Left kidney (tissue), 8 donors: ENCODE measurements around the gene CCDC88C. TPM values are rescaled to one million over a fixed set of nuclear protein-coding genes. Genes with fewer than 3 reads are reported as not detected.
"Not testable (repeated sequence)": the region's sequence is repeated elsewhere in the genome, so short reads cannot be mapped to it uniquely, and the experiment has no call there.

Experiments
- DNase-seq: peaks from one replicate; pipeline ENCODE4 v3.0.0-alpha.2; 2013
- long read RNA-seq, 8 donors: transcript quantifications; one replicate each; lab custom pipeline, GENCODE V29; 2026
- polyA plus RNA-seq: library from polyadenylated mRNA; unstranded; fragments of 120-200 nt; gene quantifications from one replicate; pipeline ENCODE4 v1.2.1, GENCODE V29; 2013; ENCODE audit not compliant: insufficient read length

Gene CCDC88C, protein sequence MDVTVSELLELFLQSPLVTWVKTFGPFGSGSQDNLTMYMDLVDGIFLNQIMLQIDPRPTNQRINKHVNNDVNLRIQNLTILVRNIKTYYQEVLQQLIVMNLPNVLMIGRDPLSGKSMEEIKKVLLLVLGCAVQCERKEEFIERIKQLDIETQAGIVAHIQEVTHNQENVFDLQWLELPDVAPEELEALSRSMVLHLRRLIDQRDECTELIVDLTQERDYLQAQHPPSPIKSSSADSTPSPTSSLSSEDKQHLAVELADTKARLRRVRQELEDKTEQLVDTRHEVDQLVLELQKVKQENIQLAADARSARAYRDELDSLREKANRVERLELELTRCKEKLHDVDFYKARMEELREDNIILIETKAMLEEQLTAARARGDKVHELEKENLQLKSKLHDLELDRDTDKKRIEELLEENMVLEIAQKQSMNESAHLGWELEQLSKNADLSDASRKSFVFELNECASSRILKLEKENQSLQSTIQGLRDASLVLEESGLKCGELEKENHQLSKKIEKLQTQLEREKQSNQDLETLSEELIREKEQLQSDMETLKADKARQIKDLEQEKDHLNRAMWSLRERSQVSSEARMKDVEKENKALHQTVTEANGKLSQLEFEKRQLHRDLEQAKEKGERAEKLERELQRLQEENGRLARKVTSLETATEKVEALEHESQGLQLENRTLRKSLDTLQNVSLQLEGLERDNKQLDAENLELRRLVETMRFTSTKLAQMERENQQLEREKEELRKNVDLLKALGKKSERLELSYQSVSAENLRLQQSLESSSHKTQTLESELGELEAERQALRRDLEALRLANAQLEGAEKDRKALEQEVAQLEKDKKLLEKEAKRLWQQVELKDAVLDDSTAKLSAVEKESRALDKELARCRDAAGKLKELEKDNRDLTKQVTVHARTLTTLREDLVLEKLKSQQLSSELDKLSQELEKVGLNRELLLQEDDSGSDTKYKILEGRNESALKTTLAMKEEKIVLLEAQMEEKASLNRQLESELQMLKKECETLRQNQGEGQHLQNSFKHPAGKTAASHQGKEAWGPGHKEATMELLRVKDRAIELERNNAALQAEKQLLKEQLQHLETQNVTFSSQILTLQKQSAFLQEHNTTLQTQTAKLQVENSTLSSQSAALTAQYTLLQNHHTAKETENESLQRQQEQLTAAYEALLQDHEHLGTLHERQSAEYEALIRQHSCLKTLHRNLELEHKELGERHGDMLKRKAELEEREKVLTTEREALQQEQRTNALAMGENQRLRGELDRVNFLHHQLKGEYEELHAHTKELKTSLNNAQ (N-terminal part only)
- 42.5 TPM for polyA plus RNA-seq
- long read RNA-seq, donor 1, partial matches to known transcripts, result 0 of 2 reads
- long read RNA-seq, donor 1, other reads (novel, unspliced or antisense), result 0 of 2 reads
- long read RNA-seq, donor 2, full-length matches to known transcripts, result 3 of 3 reads
- long read RNA-seq, donor 2, partial matches to known transcripts, result 0 of 3 reads
- long read RNA-seq, donor 2, other reads (novel, unspliced or antisense), result 0 of 3 reads
- long read RNA-seq, donor 3, partial matches to known transcripts, result 0 of 1 reads
- long read RNA-seq, donor 3, other reads (novel, unspliced or antisense), result 0 of 1 reads
- long read RNA-seq, donor 4, result 0 reads
- long read RNA-seq, donor 5, full-length matches to known transcripts, result 2 of 2 reads
- long read RNA-seq, donor 5, partial matches to known transcripts, result 0 of 2 reads
- long read RNA-seq, donor 5, other reads (novel, unspliced or antisense), result 0 of 2 reads
- long read RNA-seq, donor 6, result 0 reads
- long read RNA-seq, donor 7, full-length matches to known transcripts, result 3 of 3 reads
- long read RNA-seq, donor 7, partial matches to known transcripts, result 0 of 3 reads
- long read RNA-seq, donor 7, other reads (novel, unspliced or antisense), result 0 of 3 reads
- long read RNA-seq, donor 8, partial matches to known transcripts, result 0 of 1 reads
- long read RNA-seq, donor 8, other reads (novel, unspliced or antisense), result 0 of 1 reads

DNA sequence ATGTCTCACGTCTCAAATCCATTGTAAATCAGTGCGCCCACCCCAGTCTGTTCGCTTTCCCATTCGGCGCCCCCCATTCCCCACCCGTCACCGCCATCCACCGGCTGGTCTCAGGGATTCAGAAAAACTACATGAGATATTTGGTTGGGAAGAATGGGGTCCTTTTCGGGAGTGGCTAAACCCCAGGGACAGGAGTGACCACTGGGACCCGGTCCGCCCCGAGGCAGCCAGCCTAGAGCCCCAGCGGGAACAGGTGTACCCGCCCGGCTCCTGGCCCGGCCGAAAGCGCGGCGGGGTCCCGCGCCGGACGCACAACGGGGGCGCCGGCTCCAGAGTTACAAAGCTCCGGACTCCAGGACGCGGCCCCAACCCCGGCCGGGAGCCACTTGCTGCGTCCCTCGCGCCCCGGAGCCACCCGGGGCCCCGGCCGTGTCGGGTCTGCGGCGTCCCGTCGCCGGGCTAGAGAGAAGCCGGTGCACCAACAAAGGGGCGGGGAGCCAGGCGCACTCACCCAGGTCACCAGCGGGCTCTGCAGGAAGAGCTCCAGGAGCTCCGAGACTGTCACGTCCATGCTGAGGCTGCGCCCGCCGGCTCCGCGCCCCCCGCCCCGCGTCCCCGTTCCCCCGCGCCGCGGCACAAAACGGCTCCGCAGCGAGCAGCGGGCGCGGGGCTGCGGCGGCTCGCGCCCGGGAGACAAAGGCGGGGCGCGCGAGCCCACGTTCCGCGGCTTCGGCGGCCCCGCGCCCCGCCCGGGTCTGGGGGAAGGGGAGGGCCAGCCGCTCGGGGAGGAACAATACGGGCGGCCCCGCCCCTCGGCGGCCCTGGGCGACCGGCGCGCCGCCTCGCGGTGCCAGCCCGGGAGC is at the start of gene CCDC88C:
Gene CCDC88C (minus strand): TSS at position 701 of the 863 bp plus-strand sequence. CDS start 130 bp downstream, at position 571.
- DNase-seq, result no peak

- DNase-seq, result peak; percentile 21
Measured at GRCh38 chr14:91466192-91466591, 48.6 kb upstream of the CCDC88C start.

DNA sequence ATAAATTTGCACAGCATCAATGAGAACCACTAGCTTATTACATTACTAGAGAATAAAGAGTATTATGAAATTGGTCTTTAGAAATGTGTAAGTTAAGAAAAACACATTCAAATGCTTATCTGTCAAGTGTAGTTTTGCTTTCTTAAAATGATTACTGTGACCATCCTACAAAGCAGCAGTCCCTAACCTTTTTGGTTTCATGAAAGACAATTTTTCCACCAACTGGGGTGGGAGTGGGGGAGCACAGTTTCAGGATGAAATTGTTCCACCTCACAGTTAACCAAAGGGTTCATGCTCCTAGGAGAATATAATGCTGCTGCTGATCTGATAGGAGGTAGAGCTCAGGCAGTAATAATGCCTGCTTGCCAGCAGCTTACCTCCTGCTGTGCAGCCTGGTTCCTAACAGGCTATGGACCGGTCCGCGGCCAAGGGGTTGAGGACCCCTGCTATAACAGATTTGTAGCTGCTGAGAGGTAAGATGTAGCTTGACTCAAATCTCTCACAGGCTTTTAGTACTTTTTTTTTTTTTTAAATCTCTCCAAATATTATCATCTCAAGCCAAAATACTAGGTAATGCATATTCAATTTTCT is 47.1 kb upstream of the CCDC88C start:
- DNase-seq, result no peak

DNA sequence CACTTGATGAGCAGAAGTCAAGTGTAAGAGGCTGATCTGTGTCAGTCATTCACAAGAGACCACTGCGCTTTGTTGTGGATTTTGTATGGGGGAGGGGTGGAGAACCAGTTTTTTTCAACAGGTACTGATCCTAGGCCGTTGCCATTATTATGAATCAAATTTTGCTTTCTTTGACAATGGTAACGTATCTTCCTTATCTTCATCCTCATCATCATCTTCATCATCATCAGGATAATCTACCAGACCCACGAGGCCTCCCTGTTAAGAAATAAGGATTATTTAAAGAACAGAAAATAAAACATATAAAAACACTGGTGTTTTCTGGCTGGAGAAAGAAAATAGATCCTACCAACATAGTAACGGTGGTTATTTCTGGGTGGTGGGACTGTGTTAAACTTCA is 41.0 kb upstream of the CCDC88C start:
- no peak for DNase-seq

DNA sequence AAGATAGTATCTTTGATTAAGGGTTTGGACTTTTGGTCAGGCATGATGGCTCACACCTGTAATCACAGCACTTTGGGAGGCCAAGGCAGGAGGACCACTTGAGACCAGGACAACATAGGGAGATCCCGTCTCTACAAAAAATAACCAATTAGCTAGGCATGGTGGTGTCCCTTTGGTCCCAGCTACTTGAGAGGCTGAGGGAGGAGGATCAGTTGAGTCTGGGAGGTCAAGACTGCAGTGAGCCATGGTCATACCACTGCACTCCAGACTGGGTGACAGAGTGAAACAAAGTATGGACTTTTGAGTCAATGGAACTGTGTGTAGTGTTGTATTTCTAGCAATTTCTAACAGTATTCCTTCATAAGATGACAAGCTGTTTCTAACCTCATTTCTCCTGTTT is 38.7 kb upstream of the CCDC88C start:
- DNase-seq, result no peak

DNA sequence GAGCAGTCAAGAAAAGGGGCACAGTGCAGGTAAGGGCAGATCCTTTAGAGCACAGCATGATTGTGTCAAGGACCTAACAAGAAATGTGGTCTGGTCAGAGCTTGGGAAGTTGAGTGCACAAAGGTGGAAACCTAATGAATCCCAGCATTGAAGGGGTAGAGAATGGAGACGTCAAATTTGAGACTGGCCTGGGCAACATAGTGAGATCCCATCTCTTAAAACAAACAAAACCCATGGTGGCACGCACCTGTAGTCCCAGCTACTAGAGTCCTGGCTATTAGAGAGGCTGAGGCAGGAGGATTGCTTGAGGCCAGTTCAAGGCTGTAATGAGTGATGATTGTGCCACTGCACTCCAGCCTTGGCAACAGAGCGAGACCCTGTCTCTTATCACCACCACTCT is 37.0 kb upstream of the CCDC88C start:
- no peak for DNase-seq

GRCh38 chr14:91454155-91454554 is 36.5 kb upstream of the CCDC88C start:
- no peak for DNase-seq

DNA sequence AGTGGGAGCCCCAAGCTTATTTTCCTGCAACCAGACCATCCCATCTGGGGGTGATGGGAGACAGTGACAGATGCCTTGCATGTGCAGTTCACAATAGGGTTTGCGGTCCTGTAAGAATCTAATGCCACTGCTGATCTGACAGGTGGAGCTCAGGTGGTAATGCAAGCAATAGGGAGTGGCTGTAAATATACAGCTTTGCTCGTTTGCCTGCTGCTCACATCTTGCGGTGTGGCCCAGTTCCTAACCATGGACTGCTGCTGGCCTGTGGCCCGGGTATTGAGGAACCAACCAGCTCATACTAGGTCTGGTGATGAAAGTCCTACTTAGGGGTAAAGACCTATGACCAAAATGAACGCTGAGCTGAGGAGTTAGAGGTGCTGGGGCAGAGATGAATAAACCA is 36.1 kb upstream of the CCDC88C start:
- no peak for DNase-seq

DNA sequence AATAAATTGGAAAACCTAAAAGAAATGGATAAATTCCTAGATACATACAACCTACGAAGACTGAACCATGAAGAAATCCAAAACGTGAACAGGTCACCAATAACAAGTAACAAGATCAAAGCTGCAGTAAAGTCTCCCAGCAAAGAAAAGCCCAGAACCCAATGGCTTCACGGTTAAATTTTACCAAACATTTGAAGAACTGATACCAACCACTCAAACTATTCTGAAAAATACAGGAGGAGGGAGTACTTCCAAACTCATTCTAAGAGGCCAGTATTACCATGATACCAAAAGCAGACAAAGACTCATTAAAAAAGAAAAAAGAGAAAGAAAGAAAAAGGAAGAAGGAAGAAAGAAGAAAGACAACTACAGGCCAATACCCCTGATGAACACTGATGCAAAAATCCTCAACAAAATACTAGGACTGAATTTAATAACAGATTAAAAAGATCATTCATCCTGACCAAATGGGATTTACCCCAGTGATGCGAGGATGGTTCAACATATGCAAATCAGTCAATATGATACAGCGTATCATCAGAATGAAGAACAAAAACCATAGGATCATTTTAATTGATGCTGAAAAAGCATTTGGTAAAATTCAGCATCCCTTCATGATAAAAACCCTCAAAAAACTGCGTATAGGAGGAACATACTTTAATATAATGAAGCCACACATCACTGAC is 26.9 kb upstream of the CCDC88C start:
- no peak for DNase-seq

DNA sequence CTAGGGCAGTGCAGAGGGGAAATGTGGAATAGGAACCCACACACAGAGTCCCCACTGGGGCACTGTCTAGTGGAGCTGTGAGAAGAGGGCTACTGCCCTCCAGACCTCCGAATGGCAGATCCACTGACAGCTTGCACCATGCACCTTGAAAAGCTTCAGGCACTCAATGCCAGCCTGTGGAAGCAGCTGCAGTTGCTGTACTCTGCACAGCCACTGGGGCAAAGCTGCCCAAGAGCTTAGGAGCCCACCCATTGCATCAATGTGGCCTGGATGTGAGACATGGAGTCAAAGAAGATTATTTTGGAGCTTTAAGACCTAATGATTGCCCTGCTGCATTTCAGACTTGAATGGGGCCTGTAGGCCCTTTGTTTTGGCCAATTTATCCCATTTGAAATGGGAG is 21.7 kb upstream of the CCDC88C start:
- DNase-seq, result no peak

DNA sequence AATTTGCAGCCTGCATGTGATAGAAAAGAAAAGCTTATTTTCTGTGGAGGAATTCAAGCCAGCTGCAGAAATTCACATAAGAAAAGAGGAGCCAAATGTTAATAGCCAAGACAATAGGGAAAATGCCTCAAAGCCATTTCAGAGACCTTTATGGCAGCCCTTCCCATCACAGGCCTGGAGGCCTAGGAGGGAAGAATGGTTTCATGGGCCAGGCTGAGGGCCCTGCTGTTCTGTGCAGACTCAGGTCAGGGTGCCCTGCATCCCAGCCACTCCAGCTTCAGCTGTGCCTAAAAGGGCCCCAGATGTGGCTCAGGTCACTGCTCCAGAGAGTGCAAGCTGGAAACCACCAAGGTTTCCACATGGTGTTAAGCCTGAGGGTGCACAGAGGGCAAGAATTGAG is 21.2 kb upstream of the CCDC88C start:
- DNase-seq, result no peak

DNA sequence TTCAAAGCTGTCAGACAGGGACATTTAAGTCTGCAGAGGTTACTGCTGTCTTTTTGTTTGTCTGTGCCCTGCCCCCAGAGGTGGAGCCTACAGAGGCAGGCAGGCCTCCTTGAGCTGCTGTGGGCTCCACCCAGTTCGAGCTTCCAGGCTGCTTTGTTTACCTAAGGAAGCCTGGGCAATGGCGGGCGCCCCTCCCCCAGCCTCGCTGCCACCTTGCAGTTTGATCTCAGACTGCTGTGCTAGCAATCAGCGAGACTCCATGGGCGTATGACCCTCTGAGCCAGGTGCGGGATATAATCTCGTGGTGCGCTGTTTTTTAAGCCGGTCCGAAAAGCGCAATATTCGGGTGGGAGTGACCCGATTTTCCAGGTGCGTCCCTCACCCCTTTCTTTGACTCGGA is 18.6 kb upstream of the CCDC88C start:
- DNase-seq, result not testable (repeated sequence)

DNA sequence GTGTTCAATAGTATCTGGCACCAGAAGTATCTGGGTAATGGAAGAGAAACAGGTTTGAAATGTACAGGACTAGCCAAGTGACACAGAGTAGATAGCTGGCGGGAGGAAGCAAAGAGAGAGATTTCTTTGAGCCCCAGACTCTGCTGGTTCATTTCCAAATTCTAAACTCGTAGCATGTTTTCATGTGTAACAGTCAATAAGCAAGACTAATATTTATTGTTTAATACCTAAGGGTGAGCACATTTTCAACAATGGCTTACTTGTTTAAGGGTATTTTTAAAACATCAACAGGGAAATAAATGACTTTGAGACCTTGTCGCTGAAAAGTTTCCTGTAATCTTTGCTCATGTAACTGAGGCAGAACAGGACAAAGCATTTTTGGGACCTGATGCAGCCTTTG is 11.8 kb upstream of the CCDC88C start:
- no peak for DNase-seq

DNA sequence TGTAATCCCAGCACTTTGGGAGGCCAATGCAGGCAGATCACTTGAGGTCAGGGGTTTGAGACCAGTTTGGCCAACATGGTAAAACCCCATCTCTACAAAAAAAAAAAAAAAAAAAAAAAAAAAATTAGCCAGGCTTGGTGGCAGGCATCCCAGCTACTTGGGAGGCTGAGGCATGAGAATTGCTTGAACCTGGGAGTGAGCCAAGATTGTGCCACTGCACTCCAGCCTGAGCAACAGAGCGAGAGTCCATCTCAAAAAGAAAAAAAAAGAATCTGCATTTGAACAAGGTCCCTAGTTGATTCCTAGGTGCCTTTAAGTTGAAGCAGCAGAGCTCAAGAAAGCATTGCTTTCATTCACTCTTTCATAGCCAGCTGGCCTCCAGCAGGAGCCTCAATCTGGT is 11.3 kb upstream of the CCDC88C start:
- DNase-seq, result not testable (repeated sequence)

- DNase-seq, result not testable (repeated sequence)
Measured at GRCh38 chr14:91425531-91425944, 7.9 kb upstream of the CCDC88C start.

DNA sequence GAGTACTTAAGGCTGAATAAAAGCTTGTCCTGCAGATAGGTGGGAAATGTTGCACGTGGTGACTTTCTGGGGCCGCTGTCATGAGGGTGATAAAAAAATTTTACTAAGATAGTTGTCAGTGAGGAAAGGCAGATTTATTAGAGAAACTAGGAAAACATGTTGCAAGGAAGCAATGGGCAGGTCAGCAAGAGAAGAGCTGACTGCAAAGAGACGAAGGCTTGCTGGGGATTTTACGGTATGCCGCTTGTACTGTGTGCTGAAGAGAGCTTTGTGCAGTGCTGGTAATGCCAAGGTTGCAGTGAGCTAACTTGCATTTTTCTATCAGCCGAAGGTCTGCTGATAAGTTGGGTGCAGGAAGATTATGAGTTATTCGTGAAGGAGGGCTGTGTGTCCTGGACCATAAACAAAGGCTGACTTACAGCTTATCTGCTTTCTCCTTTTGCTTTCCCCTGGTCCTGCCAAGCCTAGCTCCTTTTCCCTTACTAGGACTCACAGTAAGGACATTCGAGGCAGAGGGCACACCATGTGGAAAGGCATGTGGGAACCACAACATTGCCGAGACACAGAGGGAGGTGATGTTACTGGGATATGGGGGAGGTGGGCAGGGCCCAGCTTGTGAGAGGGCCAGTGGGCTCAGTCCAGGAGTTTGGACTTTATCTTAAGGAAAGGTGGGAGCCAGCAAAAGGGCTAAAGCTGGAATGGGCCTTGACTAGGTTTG is 7.4 kb upstream of the CCDC88C start:
- no peak for DNase-seq

GRCh38 chr14:91420686-91421085 is 3.1 kb upstream of the CCDC88C start:
- DNase-seq, result no peak

DNA sequence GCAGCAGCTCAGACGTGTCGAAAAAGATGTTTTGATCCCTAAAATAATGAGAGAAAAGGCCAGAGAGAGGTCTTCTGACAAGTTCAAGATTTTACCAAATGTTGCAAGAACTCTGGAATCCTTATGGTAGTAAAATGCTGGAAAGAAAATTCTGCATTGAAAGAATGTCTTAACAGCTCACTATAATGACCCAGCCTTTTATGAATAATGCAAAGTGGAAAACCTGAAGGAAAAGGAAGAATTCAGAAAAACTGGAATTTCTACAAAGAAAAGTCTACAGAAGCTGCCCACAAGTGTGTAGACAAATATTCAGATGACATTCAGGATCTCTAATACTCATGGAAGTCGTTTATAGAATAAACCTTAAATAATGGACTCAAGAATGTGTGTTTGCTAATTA is 1.8 kb upstream of the CCDC88C start:
- DNase-seq, result no peak
